Gastroesophageal sphincter (tissue), 4 donors: ENCODE measurements around the gene NFASC. TPM values are rescaled to one million over a fixed set of nuclear protein-coding genes. Genes with fewer than 3 reads are reported as not detected.

Experiments
- ATAC-seq: fragments of 150-250 bp; one replicate; pipeline ENCODE4 v1.9.1; 2016; ENCODE audit warnings: mild to moderate bottlenecking, moderate library complexity
- H3K27ac ChIP-seq, 4 donors: fragments of 200-600 bp; sonication (generic) in 3 of 4; 1 replicate in 3 of 4; 2 replicates in 1 of 4; pipeline ENCODE4 v1.5.1; 2016 to 2019
- H3K27me3 ChIP-seq: fragments of 200-600 bp; sonication (generic); one replicate; pipeline ENCODE4 v1.5.1; 2019
- H3K36me3 ChIP-seq, 2 donors: fragments of 200-600 bp; sonication (generic); one replicate each; pipeline ENCODE4 v1.5.1; 2019; ENCODE audit warnings: control low read depth in 1 of 2
- H3K4me1 ChIP-seq, 3 donors: fragments of 200-600 bp; sonication (generic); 1 replicate in 2 of 3; 2 replicates in 1 of 3; pipeline ENCODE4 v1.5.1; 2016 to 2019; ENCODE audit warnings: control low read depth in 2 of 3
- H3K4me3 ChIP-seq, 2 donors: fragments of 200-600 bp; sonication (generic); one replicate each; pipeline ENCODE4 v1.5.1; 2019; ENCODE audit warnings: mild to moderate bottlenecking in 1 of 2, moderate library complexity in 1 of 2
- H3K9me3 ChIP-seq, 3 donors: fragments of 200-600 bp; sonication (generic); one replicate each; pipeline ENCODE4 v1.5.1; 2017 to 2019; ENCODE audit warnings: control low read depth in 2 of 3
- EP300 ChIP-seq: sonication (generic); formaldehyde crosslinking; IDR thresholded peaks from one replicate; pipeline ENCODE4 v1.6.1; 2017; ENCODE audit warnings: antibody characterized with exemption, mild to moderate bottlenecking
- POLR2A ChIP-seq, 2 donors: fragments of 450-650 bp; IDR thresholded peaks; one replicate each; pipeline ENCODE4 v1.6.1; 2017; ENCODE audit warnings: antibody characterized with exemption in 2 of 2, mild to moderate bottlenecking in 2 of 2, moderate library complexity in 1 of 2
- POLR2AphosphoS5 ChIP-seq: sonication (generic); formaldehyde crosslinking; IDR thresholded peaks from one replicate; pipeline ENCODE4 v1.6.1; 2017; ENCODE audit warnings: antibody characterized with exemption
- WGBS, 2 donors: methylation state at CpG; one replicate each; pipeline ENCODE4 v1.1.5; 2018; ENCODE audit warnings: low coverage in 1 of 2; 5-methylcytosine and 5-hydroxymethylcytosine counted together
- total RNA-seq, 4 donors: library from RNA; depleted of rRNA; stranded (reverse); fragments of >200 nt; gene quantifications; one replicate each; pipeline ENCODE4 v1.1.0, GENCODE V29; 2016
- TF ChIP-seq, protein P1 (sequence below), 4 experiments: fragments of 200-600 bp in 2 of 4; fragments of 450-650 bp in 2 of 4; sonication (generic) in 1 of 4; IDR thresholded peaks; one replicate each; pipeline ENCODE4 v1.5.1; 2017 to 2019; ENCODE audit warnings: antibody characterized with exemption in 4 of 4, mild to moderate bottlenecking in 2 of 4, moderate library complexity in 2 of 4

Gene NFASC
- total RNA-seq, 4 donors from 2014 or later = 39.0 to 121 (median 54.5) TPM

DNA sequence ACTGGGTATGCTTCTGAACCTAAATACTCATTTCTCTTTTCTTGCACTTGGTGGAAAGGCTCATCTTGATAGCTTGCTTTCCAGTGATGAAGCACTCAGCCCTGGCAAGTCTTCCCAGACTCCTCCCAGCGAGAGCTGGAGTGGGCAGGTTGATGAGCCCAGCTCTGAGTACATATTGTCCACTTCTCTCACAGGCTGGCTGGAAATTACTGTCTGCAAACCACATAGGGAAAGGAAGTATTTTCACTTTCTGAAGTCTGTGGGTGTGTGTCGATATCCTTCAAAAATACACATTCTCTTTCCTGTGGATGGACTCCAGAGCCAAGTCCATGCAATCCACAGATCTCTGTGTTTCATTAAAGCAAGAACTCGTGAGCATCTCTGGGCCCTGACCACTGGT is 133.7 kb downstream of the NFASC start:
- 22 to 41% methylated on average over 1 to 3 of the region's 3 CpGs for WGBS, 2 donors
- TF ChIP-seq POLR2AphosphoS5 (no peak), POLR2A (IDR thresholded peaks at IDR 0.05) (no peak), EP300 (no peak)
- TF ChIP-seq, protein P1, sequence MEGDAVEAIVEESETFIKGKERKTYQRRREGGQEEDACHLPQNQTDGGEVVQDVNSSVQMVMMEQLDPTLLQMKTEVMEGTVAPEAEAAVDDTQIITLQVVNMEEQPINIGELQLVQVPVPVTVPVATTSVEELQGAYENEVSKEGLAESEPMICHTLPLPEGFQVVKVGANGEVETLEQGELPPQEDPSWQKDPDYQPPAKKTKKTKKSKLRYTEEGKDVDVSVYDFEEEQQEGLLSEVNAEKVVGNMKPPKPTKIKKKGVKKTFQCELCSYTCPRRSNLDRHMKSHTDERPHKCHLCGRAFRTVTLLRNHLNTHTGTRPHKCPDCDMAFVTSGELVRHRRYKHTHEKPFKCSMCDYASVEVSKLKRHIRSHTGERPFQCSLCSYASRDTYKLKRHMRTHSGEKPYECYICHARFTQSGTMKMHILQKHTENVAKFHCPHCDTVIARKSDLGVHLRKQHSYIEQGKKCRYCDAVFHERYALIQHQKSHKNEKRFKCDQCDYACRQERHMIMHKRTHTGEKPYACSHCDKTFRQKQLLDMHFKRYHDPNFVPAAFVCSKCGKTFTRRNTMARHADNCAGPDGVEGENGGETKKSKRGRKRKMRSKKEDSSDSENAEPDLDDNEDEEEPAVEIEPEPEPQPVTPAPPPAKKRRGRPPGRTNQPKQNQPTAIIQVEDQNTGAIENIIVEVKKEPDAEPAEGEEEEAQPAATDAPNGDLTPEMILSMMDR (IDR thresholded peaks at IDR 0.05) = no peak
- Histone ChIP-seq H3K27me3 (no peaks in the 10 kb centered on the region), H3K4me3 (no peak overlapping the region), H3K9me3 (no peaks in the 10 kb centered on the region), H3K27ac (peak overlapping the region in 1 of 4 donors; percentile 28), H3K4me1 (peaks cover 0 to 15% (median 4%) of the 10 kb centered on the region in 3 donors), H3K36me3 (peaks cover 0 to 58% of the 10 kb centered on the region in 2 donors)
- ATAC-seq = peak; percentile 59

DNA sequence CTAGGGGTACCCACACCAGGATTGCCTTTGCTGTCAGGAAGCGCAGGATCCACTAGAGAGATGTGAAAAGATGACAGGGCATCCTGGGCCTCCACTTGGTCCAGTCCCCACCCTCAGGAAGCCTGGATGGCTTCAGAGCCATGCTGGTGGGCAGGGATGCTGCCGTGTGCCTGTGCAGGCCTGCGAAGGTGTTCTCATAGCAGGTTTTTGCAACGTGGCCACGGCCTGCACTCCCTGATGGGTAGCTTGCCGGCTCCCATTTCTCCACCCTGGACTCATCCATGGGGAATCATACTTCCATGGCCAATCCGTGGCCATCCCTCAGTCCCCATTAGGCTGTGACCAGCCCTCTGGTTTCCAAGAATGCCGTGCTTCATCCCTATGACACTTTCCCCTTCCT is 138.2 kb downstream of the NFASC start:
- peaks cover 0 to 18% (median 4%) of the 10 kb centered on the region in 3 donors for H3K4me1 ChIP-seq
- WGBS, 2 donors = 72 to 100% methylated on average over 1 to 5 of the region's 8 CpGs
- no peaks in the 10 kb centered on the region for H3K9me3 ChIP-seq
- H3K36me3 ChIP-seq = peaks cover 0 to 27% of the 10 kb centered on the region in 2 donors
- no peak overlapping the region for H3K4me3 ChIP-seq
- no peak for ATAC-seq
- TF ChIP-seq EP300 = no peak
- no peak for TF ChIP-seq POLR2A (IDR thresholded peaks at IDR 0.05)
- TF ChIP-seq, protein P1 (IDR thresholded peaks at IDR 0.05) = no peak
- no peak for TF ChIP-seq POLR2AphosphoS5
- H3K27me3 ChIP-seq = no peaks in the 10 kb centered on the region
- H3K27ac ChIP-seq = no peak overlapping the region

DNA sequence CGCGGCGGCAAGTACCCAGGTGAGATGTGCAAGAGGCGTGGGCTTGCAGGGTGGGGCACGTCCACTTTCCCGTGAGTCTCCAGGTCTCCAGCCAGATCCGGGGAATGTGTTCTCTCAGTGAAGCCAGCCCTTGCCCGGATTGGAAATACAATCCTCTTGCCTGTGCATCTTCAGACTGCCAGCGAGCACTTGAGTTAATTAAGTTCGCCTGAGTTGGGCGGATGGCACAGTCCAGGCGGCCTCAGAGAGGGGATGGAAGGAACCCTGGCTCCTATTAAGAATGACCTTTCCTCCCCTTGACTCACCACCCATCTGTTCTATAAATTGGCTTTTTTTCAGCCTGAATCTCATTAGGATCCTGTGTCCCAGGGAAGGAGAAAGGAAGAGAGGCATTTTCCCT is 139.0 kb downstream of the NFASC start:
- no peak overlapping the region for H3K4me3 ChIP-seq
- 84% methylated on average over 5 of the region's 12 CpGs; no CpG with 5 or more reads in 1 of the 2 donors for WGBS, 2 donors
- peaks cover 0 to 21% (median 6%) of the 10 kb centered on the region in 3 donors for H3K4me1 ChIP-seq
- H3K9me3 ChIP-seq = no peaks in the 10 kb centered on the region
- ATAC-seq = no peak
- H3K36me3 ChIP-seq = peaks cover 0 to 23% of the 10 kb centered on the region in 2 donors
- H3K27me3 ChIP-seq = no peaks in the 10 kb centered on the region
- H3K27ac ChIP-seq = no peak overlapping the region
- TF ChIP-seq EP300 = no peak

DNA sequence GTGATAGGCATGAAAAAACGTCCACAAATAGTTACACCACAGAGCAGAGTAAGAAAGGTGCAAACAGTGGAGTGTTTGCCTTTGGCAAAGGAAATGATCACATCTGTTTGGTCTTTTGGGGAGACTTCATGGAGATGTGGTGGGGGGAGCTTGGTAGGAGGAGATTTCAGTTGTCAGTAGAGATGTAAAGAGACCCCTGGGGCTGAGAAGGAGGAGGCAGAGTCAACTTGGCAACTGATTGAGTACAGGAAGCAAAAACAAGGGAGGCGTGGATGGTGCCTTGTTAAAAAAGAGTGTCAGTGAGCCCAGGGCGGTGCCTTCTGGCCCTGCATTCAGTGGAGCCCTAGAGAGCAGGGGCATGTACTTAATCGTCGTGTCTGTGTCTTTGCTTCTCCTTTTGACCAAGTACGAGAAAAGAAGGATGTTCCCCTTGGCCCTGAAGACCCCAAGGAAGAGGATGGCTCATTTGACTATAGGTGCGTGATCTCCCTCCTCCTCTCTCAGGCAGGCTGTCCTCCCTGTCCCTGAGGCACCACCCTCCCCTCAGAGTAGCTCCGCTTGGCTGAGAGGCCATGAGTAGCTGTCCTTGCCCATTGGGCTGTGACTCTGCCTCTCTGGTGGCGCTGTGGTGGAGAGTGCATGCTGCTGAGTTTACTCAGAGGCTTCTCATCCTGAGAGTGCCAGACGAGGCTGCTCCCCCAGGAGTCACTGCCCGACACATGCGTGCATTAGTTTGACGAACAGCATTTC is 141.9 kb downstream of the NFASC start:
- H3K9me3 ChIP-seq = no peaks in the 10 kb centered on the region
- ATAC-seq = no peak
- H3K27me3 ChIP-seq = no peaks in the 10 kb centered on the region
- H3K4me1 ChIP-seq = peaks cover 0 to 17% (median 6%) of the 10 kb centered on the region in 3 donors
- TF ChIP-seq EP300 (no peak), POLR2A (IDR thresholded peaks at IDR 0.05) (no peak), POLR2AphosphoS5 (no peak)
- TF ChIP-seq, protein P1 (IDR thresholded peaks at IDR 0.05) = no peak
- WGBS, 2 donors = 77 to 86% methylated on average over 7 to 11 of the region's 13 CpGs
- no peak overlapping the region for H3K27ac ChIP-seq
- H3K4me3 ChIP-seq = no peak overlapping the region
- peaks cover 0 to 36% of the 10 kb centered on the region in 2 donors for H3K36me3 ChIP-seq

DNA sequence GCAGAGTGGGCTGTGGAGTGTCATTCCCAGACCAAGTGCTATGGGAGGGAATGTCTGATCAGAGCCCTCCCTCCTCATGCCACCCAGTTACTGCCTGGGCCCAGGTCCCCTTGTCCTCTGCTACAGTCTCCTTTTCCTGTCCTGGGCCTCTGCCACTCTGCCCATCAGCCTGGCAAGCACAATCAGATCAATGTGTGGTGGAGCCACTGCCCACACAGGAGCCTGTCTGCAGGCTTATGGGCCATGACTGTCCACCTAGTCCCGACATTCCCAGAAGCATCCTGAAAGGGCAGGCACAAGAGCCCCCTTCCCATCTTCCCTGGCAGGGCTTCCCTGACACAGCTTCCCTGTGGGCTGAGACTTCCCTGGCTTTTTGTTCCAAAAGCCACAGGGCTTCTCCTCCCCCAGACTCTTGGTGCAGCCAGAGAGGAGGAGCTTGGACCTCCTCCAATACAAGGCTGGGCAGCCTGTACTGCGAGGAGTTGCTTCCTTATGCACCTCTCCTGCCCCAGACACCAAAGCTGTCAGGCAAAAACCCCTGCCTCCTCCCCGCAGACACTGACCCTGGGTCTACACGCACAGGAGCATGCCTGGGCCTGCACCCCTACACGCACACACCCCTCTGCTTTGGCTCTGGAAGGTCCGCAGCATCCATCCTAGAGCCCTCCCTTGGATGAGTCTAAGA is 143.2 kb downstream of the NFASC start:
- H3K27me3 ChIP-seq = no peaks in the 10 kb centered on the region
- peak; percentile 24 for ATAC-seq
- no peak overlapping the region for H3K27ac ChIP-seq
- no peak for TF ChIP-seq POLR2AphosphoS5
- TF ChIP-seq POLR2A (IDR thresholded peaks at IDR 0.05) = no peak
- no peak for TF ChIP-seq EP300
- TF ChIP-seq, protein P1 (IDR thresholded peaks at IDR 0.05) = no peak
- no peaks in the 10 kb centered on the region for H3K9me3 ChIP-seq
- peaks cover 0 to 17% (median 6%) of the 10 kb centered on the region in 3 donors for H3K4me1 ChIP-seq
- WGBS, 2 donors = 0% methylated on average over 1 to 2 of the region's 6 CpGs
- peaks cover 0 to 38% of the 10 kb centered on the region in 2 donors for H3K36me3 ChIP-seq
- no peak overlapping the region for H3K4me3 ChIP-seq
